Breast epithelium (tissue), 4 donors: ENCODE results near the gene IMPA2. TPM values are rescaled to one million over a fixed set of nuclear protein-coding genes. Genes with fewer than 3 reads are reported as not detected.

ENCODE experiments used
- DNase-seq, 2 donors: peaks; one replicate each; pipeline ENCODE4 v3.0.0-alpha.2; 2019; ENCODE audit warnings: low spot score in 2 of 2
- H3K27ac ChIP-seq, 2 donors: fragments of 200-600 bp; sonication (generic) in 1 of 2; one replicate each; pipeline ENCODE4 v1.5.1; 2016 to 2019; ENCODE audit warnings: mild to moderate bottlenecking in 1 of 2
- H3K27me3 ChIP-seq, 2 donors: fragments of 200-600 bp; sonication (generic) in 1 of 2; one replicate each; pipeline versions ENCODE4 v1.5.1 to v1.6.0; 2017 to 2019; ENCODE audit warnings: control low read depth in 1 of 2, mild to moderate bottlenecking in 1 of 2
- H3K36me3 ChIP-seq: fragments of 200-600 bp; one replicate; pipeline ENCODE4 v1.5.1; 2019
- H3K4me1 ChIP-seq, 2 donors: fragments of 200-600 bp; sonication (generic); one replicate each; pipeline ENCODE4 v1.5.1; 2016 to 2019; ENCODE audit warnings: control low read depth in 1 of 2
- H3K4me3 ChIP-seq, 3 donors: fragments of 200-600 bp; sonication (generic); 1 replicate in 2 of 3; 2 replicates in 1 of 3; pipeline ENCODE4 v1.5.1; 2016 to 2019; ENCODE audit warnings: mild to moderate bottlenecking in 3 of 3, moderate library complexity in 2 of 3
- H3K9me3 ChIP-seq, 2 donors: fragments of 200-600 bp; sonication (generic) in 1 of 2; one replicate each; pipeline ENCODE4 v1.5.1; 2016 to 2019; ENCODE audit warnings: control low read depth in 1 of 2
- CTCF ChIP-seq, 3 donors: fragments of 450-650 bp; IDR thresholded peaks; one replicate each; pipeline ENCODE4 v1.5.1; 2016 to 2017; ENCODE audit warnings: antibody characterized with exemption in 3 of 3, mild to moderate bottlenecking in 3 of 3, moderate library complexity in 3 of 3
- POLR2A ChIP-seq: fragments of 450-650 bp; IDR thresholded peaks from one replicate; pipeline ENCODE4 v1.6.1; 2016; ENCODE audit warnings: antibody characterized with exemption, mild to moderate bottlenecking, moderate library complexity
- POLR2AphosphoS5 ChIP-seq, 3 donors: sonication (generic); formaldehyde crosslinking; IDR thresholded peaks; one replicate each; pipeline ENCODE4 v1.6.1; 2017; ENCODE audit warnings: antibody characterized with exemption in 3 of 3
- intact Hi-C: fragments of 100-400 bp; cut with DNase I; formaldehyde crosslinking; loops from one replicate; pipeline ENCODE4 v1.15.1; 2023; ENCODE audit warnings: low total_unique reads
- total RNA-seq, 3 donors: library from RNA; depleted of rRNA; stranded (reverse); fragments of >200 nt; gene quantifications; one replicate each; pipeline ENCODE4 v1.1.0, GENCODE V29; 2016

IMPA2 gene
- total RNA-seq, 3 donors from 2014 or later, result 25.2 to 26.5 (median 26.2) TPM

- no peaks in the 10 kb centered on the region for H3K27me3 ChIP-seq
- H3K27ac ChIP-seq, result peak overlapping the region in 1 of 2 donors; percentile 53
- TF ChIP-seq CTCF (IDR thresholded peaks at IDR 0.05), result no peak
- TF ChIP-seq POLR2A, result no peak
- TF ChIP-seq POLR2AphosphoS5 (IDR thresholded peaks at IDR 0.05), result no peak
- no peak overlapping the region for H3K4me3 ChIP-seq
- peak in 1 of 2 donors; percentile 53 for DNase-seq
- H3K36me3 ChIP-seq, result no peaks in the 10 kb centered on the region
- H3K9me3 ChIP-seq, result no peaks in the 10 kb centered on the region
- intact Hi-C loops, result no loop called here
- no peaks in the 10 kb centered on the region for H3K4me1 ChIP-seq
Observed at GRCh38 chr18:12031846-12032245, 50.5 kb downstream of the IMPA2 start.

- H3K27me3 ChIP-seq, result no peaks in the 10 kb centered on the region
- TF ChIP-seq CTCF (IDR thresholded peaks at IDR 0.05) (no peak), POLR2AphosphoS5 (IDR thresholded peaks at IDR 0.05) (peak in 1 of 3 donors; percentile 25)
- H3K4me1 ChIP-seq, result no peaks in the 10 kb centered on the region
- intact Hi-C loops, result no loop called here
- peak overlapping the region in 1 of 2 donors; percentile 74 for H3K27ac ChIP-seq
- no peak overlapping the region for H3K4me3 ChIP-seq
- no peaks in the 10 kb centered on the region for H3K36me3 ChIP-seq
- no peaks in the 10 kb centered on the region for H3K9me3 ChIP-seq
- DNase-seq, result peak in 1 of 2 donors; percentile 6
Observed at GRCh38 chr18:12032786-12033642, 51.7 kb downstream of the IMPA2 start.

GRCh38 chr18:12033643-12034025 lies 52.3 kb downstream of the IMPA2 start:
- intact Hi-C loops, result no loop called here
- TF ChIP-seq POLR2A (no peak), POLR2AphosphoS5 (IDR thresholded peaks at IDR 0.05) (no peak), CTCF (IDR thresholded peaks at IDR 0.05) (no peak)

GRCh38 chr18:12034241-12035100 lies 53.2 kb downstream of the IMPA2 start:
- Histone ChIP-seq H3K36me3 (no peaks in the 10 kb centered on the region), H3K4me1 (no peaks in the 10 kb centered on the region), H3K27me3 (no peaks in the 10 kb centered on the region), H3K27ac (no peak overlapping the region), H3K9me3 (no peaks in the 10 kb centered on the region), H3K4me3 (no peak overlapping the region)
- intact Hi-C loops, result no loop called here
- DNase-seq, result peak in 1 of 2 donors; percentile 8
- TF ChIP-seq POLR2A, result no peak
- TF ChIP-seq CTCF (IDR thresholded peaks at IDR 0.05), result no peak
- no peak for TF ChIP-seq POLR2AphosphoS5 (IDR thresholded peaks at IDR 0.05)

More at GRCh38 chr18:12033643-12034025, 52.3 kb downstream of the IMPA2 start:
- Histone ChIP-seq H3K27ac (peak overlapping the region in 1 of 2 donors; percentile 74), H3K4me3 (no peak overlapping the region), H3K27me3 (no peaks in the 10 kb centered on the region), H3K4me1 (no peaks in the 10 kb centered on the region), H3K36me3 (no peaks in the 10 kb centered on the region), H3K9me3 (no peaks in the 10 kb centered on the region)
- DNase-seq, result no peak
